ENCODE results near the gene SYDE1.

Gene SYDE1

GRCh38 chr19:15108845-15109767, 1.9 kb downstream of the SYDE1 start:
- peaks cover 33% of the 10 kb centered on the region for H3K36me3 ChIP-seq (ENCODE audit: control insufficient read depth, insufficient read depth, low read length)
- no peak overlapping the region for H3K27ac ChIP-seq (ENCODE audit: low read length)
- no CpG with 5 or more reads among the region's 21 CpGs for WGBS (ENCODE audit: insufficient coverage, insufficient read length)
- H3K4me3 ChIP-seq (ENCODE audit: low read length) = no peak overlapping the region
- H3K27me3 ChIP-seq (ENCODE audit: control insufficient read depth, insufficient read depth, low read length) = no peaks in the 10 kb centered on the region
- no peaks in the 10 kb centered on the region; the same call in none of the 2 replicates for H3K4me1 ChIP-seq (ENCODE audit: control insufficient read depth, insufficient read depth, low read length)
- no peak for DNase-seq (ENCODE audit: low read depth, low spot score)
- H3K9me3 ChIP-seq (ENCODE audit: control insufficient read depth, insufficient read depth, low read length) = no peaks in the 10 kb centered on the region

- Histone ChIP-seq H3K4me1 (ENCODE audit: control insufficient read depth, insufficient read depth, low read length) (no peaks in the 10 kb centered on the region; the same call in none of the 2 replicates), H3K36me3 (ENCODE audit: control insufficient read depth, insufficient read depth, low read length) (peaks cover 34% of the 10 kb centered on the region), H3K9me3 (ENCODE audit: control insufficient read depth, insufficient read depth, low read length) (no peaks in the 10 kb centered on the region), H3K27ac (ENCODE audit: low read length) (no peak overlapping the region), H3K27me3 (ENCODE audit: control insufficient read depth, insufficient read depth, low read length) (no peaks in the 10 kb centered on the region), H3K4me3 (ENCODE audit: low read length) (no peak overlapping the region)
- no peak for DNase-seq (ENCODE audit: low read depth, low spot score)
- WGBS (ENCODE audit: insufficient coverage, insufficient read length) = no CpG with 5 or more reads among the region's 49 CpGs
These were observed 2.7 kb downstream of the SYDE1 start for GRCh38 chr19:15109768-15110417.

GRCh38 chr19:15110418-15110815, 3.2 kb downstream of the SYDE1 start:
- no peaks in the 10 kb centered on the region; the same call in none of the 2 replicates for H3K4me1 ChIP-seq (ENCODE audit: control insufficient read depth, insufficient read depth, low read length)
- no peak overlapping the region for H3K27ac ChIP-seq (ENCODE audit: low read length)
- no peaks in the 10 kb centered on the region for H3K9me3 ChIP-seq (ENCODE audit: control insufficient read depth, insufficient read depth, low read length)
- H3K36me3 ChIP-seq (ENCODE audit: control insufficient read depth, insufficient read depth, low read length) = peaks cover 37% of the 10 kb centered on the region
- DNase-seq (ENCODE audit: low read depth, low spot score) = no peak
- no CpG with 5 or more reads among the region's 17 CpGs for WGBS (ENCODE audit: insufficient coverage, insufficient read length)
- no peaks in the 10 kb centered on the region for H3K27me3 ChIP-seq (ENCODE audit: control insufficient read depth, insufficient read depth, low read length)
- H3K4me3 ChIP-seq (ENCODE audit: low read length) = no peak overlapping the region

GRCh38 chr19:15111758-15112157, 4.6 kb downstream of the SYDE1 start:
- DNase-seq (ENCODE audit: low read depth, low spot score) = no peak
- WGBS (ENCODE audit: insufficient coverage, insufficient read length) = no CpG with 5 or more reads among the region's 1 CpG
- no peaks in the 10 kb centered on the region for H3K9me3 ChIP-seq (ENCODE audit: control insufficient read depth, insufficient read depth, low read length)
- no peak overlapping the region for H3K4me3 ChIP-seq (ENCODE audit: low read length)
- H3K27ac ChIP-seq (ENCODE audit: low read length) = no peak overlapping the region
- H3K4me1 ChIP-seq (ENCODE audit: control insufficient read depth, insufficient read depth, low read length) = no peaks in the 10 kb centered on the region; the same call in none of the 2 replicates
- no peaks in the 10 kb centered on the region for H3K27me3 ChIP-seq (ENCODE audit: control insufficient read depth, insufficient read depth, low read length)
- H3K36me3 ChIP-seq (ENCODE audit: control insufficient read depth, insufficient read depth, low read length) = peaks cover 44% of the 10 kb centered on the region

- no peaks in the 10 kb centered on the region for H3K9me3 ChIP-seq (ENCODE audit: control insufficient read depth, insufficient read depth, low read length)
- no peaks in the 10 kb centered on the region; the same call in none of the 2 replicates for H3K4me1 ChIP-seq (ENCODE audit: control insufficient read depth, insufficient read depth, low read length)
- peaks cover 50% of the 10 kb centered on the region for H3K36me3 ChIP-seq (ENCODE audit: control insufficient read depth, insufficient read depth, low read length)
- H3K27ac ChIP-seq (ENCODE audit: low read length) = no peak overlapping the region
- no CpG with 5 or more reads among the region's 11 CpGs for WGBS (ENCODE audit: insufficient coverage, insufficient read length)
- no peaks in the 10 kb centered on the region for H3K27me3 ChIP-seq (ENCODE audit: control insufficient read depth, insufficient read depth, low read length)
- H3K4me3 ChIP-seq (ENCODE audit: low read length) = no peak overlapping the region
- DNase-seq (ENCODE audit: low read depth, low spot score) = no peak
These were observed 5.2 kb downstream of the SYDE1 start for GRCh38 chr19:15112385-15112784.

GRCh38 chr19:15113245-15114152, 6.3 kb downstream of the SYDE1 start:
- H3K36me3 ChIP-seq (ENCODE audit: control insufficient read depth, insufficient read depth, low read length) = peaks cover 56% of the 10 kb centered on the region
- no peak overlapping the region for H3K27ac ChIP-seq (ENCODE audit: low read length)
- H3K4me3 ChIP-seq (ENCODE audit: low read length) = no peak overlapping the region
- DNase-seq (ENCODE audit: low read depth, low spot score) = peak; percentile 29
- no peaks in the 10 kb centered on the region for H3K27me3 ChIP-seq (ENCODE audit: control insufficient read depth, insufficient read depth, low read length)
- H3K9me3 ChIP-seq (ENCODE audit: control insufficient read depth, insufficient read depth, low read length) = no peaks in the 10 kb centered on the region
- no peaks in the 10 kb centered on the region; the same call in 1 of the 2 replicates for H3K4me1 ChIP-seq (ENCODE audit: control insufficient read depth, insufficient read depth, low read length)
- no CpG with 5 or more reads among the region's 58 CpGs for WGBS (ENCODE audit: insufficient coverage, insufficient read length)

GRCh38 chr19:15114153-15114540, 6.9 kb downstream of the SYDE1 start:
- Histone ChIP-seq H3K36me3 (ENCODE audit: control insufficient read depth, insufficient read depth, low read length) (peaks cover 62% of the 10 kb centered on the region), H3K4me3 (ENCODE audit: low read length) (no peak overlapping the region), H3K9me3 (ENCODE audit: control insufficient read depth, insufficient read depth, low read length) (no peaks in the 10 kb centered on the region), H3K4me1 (ENCODE audit: control insufficient read depth, insufficient read depth, low read length) (no peaks in the 10 kb centered on the region; the same call in 1 of the 2 replicates), H3K27me3 (ENCODE audit: control insufficient read depth, insufficient read depth, low read length) (no peaks in the 10 kb centered on the region), H3K27ac (ENCODE audit: low read length) (no peak overlapping the region)
- no peak for DNase-seq (ENCODE audit: low read depth, low spot score)
- WGBS (ENCODE audit: insufficient coverage, insufficient read length) = no CpG with 5 or more reads among the region's 7 CpGs

GRCh38 chr19:15115080-15115479, 7.9 kb downstream of the SYDE1 start:
- no peaks in the 10 kb centered on the region for H3K27me3 ChIP-seq (ENCODE audit: control insufficient read depth, insufficient read depth, low read length)
- no peaks in the 10 kb centered on the region; the same call in 1 of the 2 replicates for H3K4me1 ChIP-seq (ENCODE audit: control insufficient read depth, insufficient read depth, low read length)
- H3K9me3 ChIP-seq (ENCODE audit: control insufficient read depth, insufficient read depth, low read length) = no peaks in the 10 kb centered on the region
- no peak for DNase-seq (ENCODE audit: low read depth, low spot score)
- peaks cover 62% of the 10 kb centered on the region for H3K36me3 ChIP-seq (ENCODE audit: control insufficient read depth, insufficient read depth, low read length)
- no peak overlapping the region for H3K4me3 ChIP-seq (ENCODE audit: low read length)
- no peak overlapping the region for H3K27ac ChIP-seq (ENCODE audit: low read length)
- no CpG with 5 or more reads among the region's 13 CpGs for WGBS (ENCODE audit: insufficient coverage, insufficient read length)

- Histone ChIP-seq H3K36me3 (ENCODE audit: control insufficient read depth, insufficient read depth, low read length) (peaks cover 56% of the 10 kb centered on the region), H3K9me3 (ENCODE audit: control insufficient read depth, insufficient read depth, low read length) (no peaks in the 10 kb centered on the region), H3K27me3 (ENCODE audit: control insufficient read depth, insufficient read depth, low read length) (no peaks in the 10 kb centered on the region), H3K4me1 (ENCODE audit: control insufficient read depth, insufficient read depth, low read length) (no peaks in the 10 kb centered on the region), H3K4me3 (ENCODE audit: low read length) (no peak overlapping the region), H3K27ac (ENCODE audit: low read length) (no peak overlapping the region)
- WGBS (ENCODE audit: insufficient coverage, insufficient read length) = no CpG with 5 or more reads among the region's 23 CpGs
- DNase-seq (ENCODE audit: low read depth, low spot score) = no peak
These were observed 8.8 kb downstream of the SYDE1 start for GRCh38 chr19:15115762-15116615.

Measured in iPS DF 6.9 (cell line).